ENCODE data around the gene L3MBTL4. TPM values are rescaled to one million over a fixed set of nuclear protein-coding genes. Genes with fewer than 3 reads are reported as not detected.

Gene L3MBTL4
- polyA plus RNA-seq, 3 donors from 2014 or later = 3.9 to 6.7 (median 4.1) TPM

- DNase-seq = no peak
- peaks cover 0 to 10% (median 0%) of the 10 kb centered on the region in 3 donors for H3K27me3 Mint-ChIP-seq (ENCODE audit: low read depth in 3 of 3)
- H3K4me1 Mint-ChIP-seq = peaks cover 19 to 36% of the 10 kb centered on the region in 2 donors
- H3K9me3 Mint-ChIP-seq = peaks cover 0 to 4% (median 0%) of the 10 kb centered on the region in 6 donors
- H3K36me3 Mint-ChIP-seq = peaks cover 0 to 11% (median 3%) of the 10 kb centered on the region in 3 donors
- no peak overlapping the region for H3K4me3 Mint-ChIP-seq
- H3K27ac Mint-ChIP-seq = no peak overlapping the region
Measured at GRCh38 chr18:6021306-6022073, 393.2 kb downstream of the L3MBTL4 start.

- no peak for DNase-seq
- Mint-ChIP-seq H3K4me1 (peaks cover 14 to 17% of the 10 kb centered on the region in 2 donors), H3K27me3 (ENCODE audit: low read depth in 3 of 3) (peaks cover 0 to 10% (median 2%) of the 10 kb centered on the region in 3 donors), H3K9me3 (peaks cover 0 to 4% (median 0%) of the 10 kb centered on the region in 6 donors), H3K27ac (no peak overlapping the region), H3K36me3 (peaks cover 0 to 11% (median 7%) of the 10 kb centered on the region in 3 donors), H3K4me3 (no peak overlapping the region)
Measured at GRCh38 chr18:6018671-6019070, 396.0 kb downstream of the L3MBTL4 start.

- Mint-ChIP-seq H3K4me1 (peaks cover 7% of the 10 kb centered on the region in 2 donors), H3K36me3 (peaks cover 0 to 11% (median 7%) of the 10 kb centered on the region in 3 donors), H3K4me3 (no peak overlapping the region)
Measured at GRCh38 chr18:6017171-6017570, 397.5 kb downstream of the L3MBTL4 start.

GRCh38 chr18:6015364-6015763 lies 399.3 kb downstream of the L3MBTL4 start:
- Mint-ChIP-seq H3K4me1 (no peaks in the 10 kb centered on the region), H3K4me3 (no peak overlapping the region), H3K36me3 (peaks cover 0 to 7% (median 4%) of the 10 kb centered on the region in 3 donors), H3K27ac (no peak overlapping the region), H3K27me3 (ENCODE audit: low read depth in 3 of 3) (peaks cover 0 to 2% (median 0%) of the 10 kb centered on the region in 3 donors), H3K9me3 (no peaks in the 10 kb centered on the region)
- DNase-seq = no peak

More at GRCh38 chr18:6017171-6017570, 397.5 kb downstream of the L3MBTL4 start:
- H3K9me3 Mint-ChIP-seq = peaks cover 0 to 4% (median 0%) of the 10 kb centered on the region in 6 donors
- H3K27me3 Mint-ChIP-seq (ENCODE audit: low read depth in 3 of 3) = peaks cover 0 to 6% (median 2%) of the 10 kb centered on the region in 3 donors
- DNase-seq = no peak
- H3K27ac Mint-ChIP-seq = no peak overlapping the region

- no peak overlapping the region for H3K27ac Mint-ChIP-seq
- peaks cover 0 to 2% (median 0%) of the 10 kb centered on the region in 3 donors for H3K27me3 Mint-ChIP-seq (ENCODE audit: low read depth in 3 of 3)
- no peak for DNase-seq
- H3K36me3 Mint-ChIP-seq = peaks cover 0 to 7% (median 4%) of the 10 kb centered on the region in 3 donors
- H3K4me3 Mint-ChIP-seq = no peak overlapping the region
- H3K9me3 Mint-ChIP-seq = no peaks in the 10 kb centered on the region
- H3K4me1 Mint-ChIP-seq = no peaks in the 10 kb centered on the region
Measured at GRCh38 chr18:6013171-6013810, 401.4 kb downstream of the L3MBTL4 start.

- no peak for DNase-seq
- H3K9me3 Mint-ChIP-seq = peaks cover 0 to 3% (median 0%) of the 10 kb centered on the region in 6 donors
- peaks cover 0 to 1% (median 0%) of the 10 kb centered on the region in 3 donors for H3K27me3 Mint-ChIP-seq (ENCODE audit: low read depth in 3 of 3)
- no peaks in the 10 kb centered on the region for H3K4me1 Mint-ChIP-seq
- peaks cover 0 to 8% (median 1%) of the 10 kb centered on the region in 3 donors for H3K36me3 Mint-ChIP-seq
- no peak overlapping the region for H3K4me3 Mint-ChIP-seq
- no peak overlapping the region for H3K27ac Mint-ChIP-seq
Measured at GRCh38 chr18:6010921-6011320, 403.8 kb downstream of the L3MBTL4 start.

GRCh38 chr18:6010284-6010683 lies 404.4 kb downstream of the L3MBTL4 start:
- H3K27ac Mint-ChIP-seq = no peak overlapping the region
- peaks cover 0 to 3% (median 0%) of the 10 kb centered on the region in 6 donors for H3K9me3 Mint-ChIP-seq
- no peak for DNase-seq

GRCh38 chr18:6009756-6010155 lies 405.0 kb downstream of the L3MBTL4 start:
- Mint-ChIP-seq H3K27ac (no peak overlapping the region), H3K4me3 (no peak overlapping the region), H3K4me1 (no peaks in the 10 kb centered on the region), H3K27me3 (ENCODE audit: low read depth in 3 of 3) (no peaks in the 10 kb centered on the region), H3K36me3 (peaks cover 0 to 12% (median 3%) of the 10 kb centered on the region in 3 donors), H3K9me3 (peaks cover 0 to 3% (median 0%) of the 10 kb centered on the region in 6 donors)
- no peak for DNase-seq

More at GRCh38 chr18:6010284-6010683, 404.4 kb downstream of the L3MBTL4 start:
- Mint-ChIP-seq H3K4me1 (no peaks in the 10 kb centered on the region), H3K4me3 (no peak overlapping the region), H3K27me3 (ENCODE audit: low read depth in 3 of 3) (no peaks in the 10 kb centered on the region), H3K36me3 (peaks cover 0 to 12% (median 3%) of the 10 kb centered on the region in 3 donors)

- Mint-ChIP-seq H3K36me3 (peaks cover 2 to 27% (median 12%) of the 10 kb centered on the region in 3 donors), H3K4me3 (no peak overlapping the region), H3K27me3 (ENCODE audit: low read depth in 3 of 3) (peaks cover 0 to 2% (median 0%) of the 10 kb centered on the region in 3 donors), H3K27ac (no peak overlapping the region), H3K9me3 (peaks cover 2 to 6% (median 6%) of the 10 kb centered on the region in 6 donors), H3K4me1 (peaks cover 0 to 2% of the 10 kb centered on the region in 2 donors)
- no peak for DNase-seq
Measured at GRCh38 chr18:6004683-6005082, 410.0 kb downstream of the L3MBTL4 start.

- Mint-ChIP-seq H3K27ac (no peak overlapping the region), H3K9me3 (peaks cover 5 to 11% (median 9%) of the 10 kb centered on the region in 6 donors), H3K4me1 (peaks cover 2 to 8% of the 10 kb centered on the region in 2 donors), H3K4me3 (no peak overlapping the region), H3K27me3 (ENCODE audit: low read depth in 3 of 3) (peaks cover 0 to 2% (median 0%) of the 10 kb centered on the region in 3 donors), H3K36me3 (peaks cover 7 to 32% (median 16%) of the 10 kb centered on the region in 3 donors)
- DNase-seq = no peak
Measured at GRCh38 chr18:6004119-6004518, 410.6 kb downstream of the L3MBTL4 start.

GRCh38 chr18:6001867-6002266 lies 412.8 kb downstream of the L3MBTL4 start:
- H3K27me3 Mint-ChIP-seq (ENCODE audit: low read depth in 3 of 3) = peaks cover 0 to 4% (median 0%) of the 10 kb centered on the region in 3 donors

GRCh38 chr18:5998907-5999306 lies 415.8 kb downstream of the L3MBTL4 start:
- Mint-ChIP-seq H3K4me3 (no peak overlapping the region), H3K4me1 (peaks cover 5 to 11% of the 10 kb centered on the region in 2 donors), H3K27me3 (ENCODE audit: low read depth in 3 of 3) (peaks cover 0 to 4% (median 0%) of the 10 kb centered on the region in 3 donors), H3K36me3 (peaks cover 7 to 21% (median 10%) of the 10 kb centered on the region in 3 donors), H3K27ac (no peak overlapping the region), H3K9me3 (peaks cover 0 to 11% (median 9%) of the 10 kb centered on the region in 6 donors)
- no peak for DNase-seq

More at GRCh38 chr18:6001867-6002266, 412.8 kb downstream of the L3MBTL4 start:
- Mint-ChIP-seq H3K4me1 (peaks cover 5 to 11% of the 10 kb centered on the region in 2 donors), H3K9me3 (peaks cover 5 to 11% (median 9%) of the 10 kb centered on the region in 6 donors), H3K27ac (no peak overlapping the region), H3K36me3 (peaks cover 7 to 37% (median 16%) of the 10 kb centered on the region in 3 donors), H3K4me3 (no peak overlapping the region)
- DNase-seq = no peak

GRCh38 chr18:5998166-5998881 lies 416.4 kb downstream of the L3MBTL4 start:
- peaks cover 0 to 11% (median 9%) of the 10 kb centered on the region in 6 donors for H3K9me3 Mint-ChIP-seq
- no peak overlapping the region for H3K27ac Mint-ChIP-seq
- H3K4me1 Mint-ChIP-seq = peaks cover 5 to 11% of the 10 kb centered on the region in 2 donors
- H3K36me3 Mint-ChIP-seq = peaks cover 7 to 21% (median 10%) of the 10 kb centered on the region in 3 donors
- no peak overlapping the region for H3K4me3 Mint-ChIP-seq
- no peak for DNase-seq
- H3K27me3 Mint-ChIP-seq (ENCODE audit: low read depth in 3 of 3) = peaks cover 0 to 4% (median 0%) of the 10 kb centered on the region in 3 donors

Measured in immature natural killer cell (primary cell).